ENCODE data around the gene UBA6.

Gene UBA6

DNA sequence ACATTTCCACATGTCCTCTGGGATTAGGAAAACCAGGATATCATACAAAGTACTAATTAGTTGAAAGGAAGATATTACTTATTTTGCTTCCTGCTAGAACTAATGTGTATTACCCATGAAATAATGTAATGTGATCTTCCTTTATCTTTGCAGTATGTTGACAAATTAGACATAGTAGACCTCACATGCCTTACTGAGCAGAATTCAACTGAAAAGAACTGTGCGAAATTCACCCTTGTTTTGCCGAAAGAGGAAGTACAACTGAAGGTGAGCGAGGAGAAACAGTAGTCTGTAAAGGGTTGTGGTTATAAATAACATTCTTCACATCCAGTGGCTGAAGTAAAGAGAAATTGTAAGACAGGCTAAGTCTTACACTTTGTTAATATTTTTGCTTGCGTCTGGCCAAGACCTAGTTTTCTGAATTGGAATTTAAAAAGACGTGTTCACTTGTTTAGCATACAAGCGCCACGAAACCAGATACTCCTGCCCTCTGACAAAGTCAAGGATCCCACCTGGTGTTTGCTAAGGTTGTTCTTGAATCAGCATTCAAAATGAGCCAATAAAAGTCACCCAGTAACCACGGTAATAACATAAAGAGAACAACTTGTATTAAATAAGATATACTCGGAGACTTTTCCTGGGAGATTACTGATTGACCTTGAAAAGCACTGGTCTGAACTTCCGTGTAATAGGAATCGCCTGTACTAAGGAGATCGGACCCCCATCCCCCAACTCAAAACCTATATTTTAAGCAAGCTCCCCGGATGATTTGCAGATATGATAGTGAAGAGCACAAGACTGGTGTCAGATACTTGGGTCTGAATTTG is 125.5 kb downstream of the UBA6 start:
- DNase-seq = peak; percentile 9

DNA sequence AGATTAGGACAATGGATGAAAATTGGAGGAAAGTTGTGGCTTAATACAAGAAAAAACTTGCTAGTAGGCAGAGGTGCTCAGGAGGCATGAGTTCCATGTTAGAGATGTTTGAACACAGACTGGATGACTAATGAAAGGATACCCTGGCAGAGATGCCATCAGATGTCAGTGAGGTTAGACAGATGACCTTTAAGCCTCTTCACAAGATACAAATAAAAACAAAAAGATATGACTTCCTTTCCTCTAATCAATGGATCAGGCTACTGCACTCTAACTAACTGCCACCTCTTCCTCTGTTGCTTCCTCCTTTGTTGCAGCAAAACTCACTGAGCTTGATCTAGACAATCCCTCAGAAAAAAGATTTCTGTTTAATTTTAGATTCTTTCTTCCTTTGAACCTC is 127.8 kb downstream of the UBA6 start:
- DNase-seq = no peak

DNA sequence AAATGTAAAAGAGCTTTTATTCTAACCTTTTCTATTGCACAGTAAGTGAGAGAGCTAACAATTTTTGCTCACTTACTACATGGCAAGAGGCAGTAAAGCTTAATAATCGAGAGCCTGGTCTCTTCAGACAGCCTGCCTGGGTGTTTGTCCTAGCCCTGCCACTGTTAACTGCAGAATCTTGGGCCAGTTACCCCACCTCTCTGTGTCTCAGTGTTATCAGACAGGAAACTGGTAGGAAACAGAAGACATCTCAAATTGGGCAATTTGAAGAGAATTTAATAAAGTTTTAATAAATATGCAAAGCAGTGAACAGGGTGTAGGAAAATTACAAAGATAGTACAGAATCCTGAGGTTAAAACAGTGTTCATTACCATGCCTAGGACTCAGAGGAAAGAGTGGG is 129.0 kb downstream of the UBA6 start:
- DNase-seq = no peak

DNA sequence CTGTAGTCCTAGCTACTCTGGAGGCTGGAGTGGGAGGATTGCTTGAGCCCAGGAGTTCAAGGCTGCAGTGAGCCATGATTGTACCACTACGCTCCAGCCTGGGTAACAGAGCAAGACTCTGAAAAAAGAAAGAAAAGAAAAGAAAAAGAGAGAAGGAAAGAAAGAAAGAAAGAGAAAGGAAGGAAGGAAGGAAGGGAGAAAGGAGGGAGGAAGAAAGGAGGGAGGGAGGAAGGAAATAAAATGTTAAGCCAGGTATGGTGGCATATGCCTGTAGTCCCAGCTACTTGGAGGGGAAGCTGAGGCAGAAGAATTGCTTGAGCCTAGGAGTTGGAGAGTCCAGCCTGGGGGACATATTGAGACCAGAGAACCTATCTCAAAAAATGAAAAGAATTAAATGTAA is 130.4 kb downstream of the UBA6 start:
- DNase-seq = no peak

DNA sequence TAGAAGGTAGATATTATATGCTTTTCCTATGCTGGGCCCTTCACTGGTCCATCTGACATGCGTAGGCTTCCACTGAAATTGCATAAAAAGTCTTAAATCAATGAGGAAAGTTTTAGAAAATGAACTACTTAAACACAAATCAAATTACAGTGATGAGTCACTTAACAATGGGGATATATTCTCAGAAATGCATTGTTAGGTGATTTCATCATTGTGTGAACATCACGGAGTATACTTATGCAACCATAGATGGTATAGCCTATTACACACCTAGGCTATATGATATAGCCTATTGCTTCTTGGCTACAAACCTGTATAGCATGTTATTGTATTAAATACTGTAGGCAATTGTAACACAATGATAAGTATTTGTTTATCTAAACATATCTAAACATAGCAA is 132.1 kb downstream of the UBA6 start:
- DNase-seq = no peak

DNA sequence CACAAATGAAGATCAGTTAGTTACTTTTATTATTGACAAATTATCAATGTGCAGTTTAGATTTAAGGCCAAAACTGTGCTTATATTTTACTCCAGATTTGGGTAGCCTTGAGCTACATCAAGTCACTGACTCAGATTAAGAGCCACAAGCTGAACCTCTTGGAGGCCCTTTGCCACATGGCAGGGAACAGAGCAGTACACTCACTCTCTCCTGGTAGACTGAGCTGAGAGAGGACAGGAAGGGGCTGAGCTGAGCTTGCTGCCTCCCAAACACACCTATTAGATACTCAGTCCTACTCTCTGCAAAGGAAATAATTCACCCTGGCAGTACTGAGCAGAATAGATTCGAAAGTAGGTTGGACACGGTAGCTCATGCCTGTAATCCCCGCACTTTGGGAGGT is 134.6 kb downstream of the UBA6 start:
- DNase-seq = no peak

DNA sequence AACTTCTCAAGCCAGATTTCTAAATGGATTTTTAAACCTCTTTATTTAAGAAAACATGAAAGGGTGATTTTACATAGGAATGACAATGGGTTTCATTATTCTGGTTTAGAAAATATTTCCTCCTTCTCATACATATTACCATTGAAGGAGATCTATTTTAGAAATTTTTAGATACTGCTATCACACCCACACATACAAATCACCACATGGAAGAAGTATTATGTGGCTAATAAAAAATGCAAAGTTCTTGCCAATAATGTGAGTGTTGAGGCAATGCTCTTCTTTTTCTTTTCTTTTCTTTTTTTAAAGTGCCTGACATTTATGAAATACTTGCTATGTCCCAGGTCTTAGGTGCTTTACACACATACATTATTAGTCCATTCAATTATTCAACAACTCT is 135.7 kb downstream of the UBA6 start:
- DNase-seq = no peak
